ENCODE data around the gene SEPTIN11.
"Not testable (repeated sequence)": the region's sequence is repeated elsewhere in the genome, so short reads cannot be mapped to it uniquely, and the experiment has no call there.

Gene SEPTIN11

DNA sequence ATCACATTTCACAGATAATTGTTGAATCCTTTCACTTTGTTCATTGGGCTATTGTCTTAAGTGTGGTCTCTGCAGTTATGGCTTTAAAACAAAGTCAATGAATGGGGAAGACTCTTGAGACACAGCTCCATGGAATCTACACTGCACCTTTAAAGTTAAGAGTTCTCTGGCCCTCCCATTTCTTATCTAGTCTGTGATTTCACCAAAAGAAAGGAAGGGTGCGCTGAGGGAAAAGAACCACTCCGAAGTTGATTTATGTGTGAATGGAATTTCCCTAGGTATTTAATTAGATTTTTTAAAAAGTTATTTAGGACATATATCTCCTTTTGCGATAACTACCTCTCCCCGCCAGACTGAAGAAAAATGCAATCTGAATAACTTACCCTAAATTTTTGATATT lies 2.5 kb downstream of the SEPTIN11 start:
- DNase-seq (ENCODE audit: low read depth in 2 of 2) = no peak

DNA sequence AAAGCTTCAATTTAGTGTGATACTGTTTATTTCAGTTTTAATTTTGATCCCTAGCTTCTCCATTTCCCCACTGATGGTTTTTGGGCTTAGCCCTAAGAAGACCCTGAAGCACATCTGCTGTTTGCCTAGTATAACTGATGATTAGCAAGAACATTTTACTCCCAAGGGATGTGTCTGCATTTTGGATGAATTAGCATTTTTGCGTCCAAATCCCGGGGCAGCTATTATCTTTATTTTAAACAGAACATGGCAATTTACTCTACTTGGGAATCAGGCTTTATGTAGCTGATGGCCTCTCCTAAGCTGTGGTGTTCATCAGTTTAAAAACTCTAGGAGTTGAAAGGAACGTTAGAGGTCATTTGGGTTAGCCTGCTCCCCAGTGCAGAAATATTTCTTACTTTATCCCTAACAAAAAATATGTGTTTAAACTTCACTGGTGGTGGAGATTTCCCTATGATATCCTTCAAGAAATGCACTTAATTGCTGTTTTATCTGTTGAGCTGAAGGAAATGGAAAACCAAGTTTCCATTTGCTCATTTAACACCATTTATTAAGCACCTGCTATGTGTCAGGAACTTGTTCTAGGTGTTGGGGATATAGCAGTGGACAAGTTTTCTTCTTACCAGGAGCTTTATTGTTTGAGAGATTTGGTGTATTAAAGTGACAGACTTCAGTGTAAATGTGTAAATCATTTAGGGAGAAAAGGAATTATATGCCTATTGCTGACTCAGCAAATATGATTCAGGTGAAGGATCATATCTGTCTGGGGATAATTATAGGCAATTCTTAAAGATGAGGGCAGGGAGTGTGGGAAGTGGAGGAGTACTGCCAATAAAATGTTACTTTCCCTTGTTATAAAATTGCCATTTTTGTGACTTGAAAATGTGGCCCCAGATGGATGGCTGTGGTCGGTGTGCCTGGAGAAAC lies 3.4 kb downstream of the SEPTIN11 start:
- no peak for DNase-seq (ENCODE audit: low read depth in 2 of 2)

DNA sequence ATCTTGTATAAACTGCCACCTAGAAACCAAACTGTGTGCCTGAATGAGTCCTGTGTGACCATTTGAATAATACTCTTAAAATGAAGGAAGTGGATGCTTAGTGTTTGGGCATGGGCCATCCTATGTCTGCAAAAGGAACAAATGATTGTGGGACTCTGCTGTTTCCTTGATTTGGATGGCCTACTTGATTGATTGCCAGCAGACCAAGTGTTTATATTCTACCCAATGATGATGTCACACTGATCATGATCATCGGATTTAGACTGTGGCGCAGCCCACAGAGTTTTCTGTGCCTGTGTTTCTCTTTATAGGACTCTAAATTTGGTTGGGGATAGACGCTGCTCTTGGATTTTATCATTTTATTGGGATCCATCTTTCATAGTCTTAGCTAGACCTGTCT lies 4.4 kb downstream of the SEPTIN11 start:
- no peak for DNase-seq (ENCODE audit: low read depth in 2 of 2)

DNA sequence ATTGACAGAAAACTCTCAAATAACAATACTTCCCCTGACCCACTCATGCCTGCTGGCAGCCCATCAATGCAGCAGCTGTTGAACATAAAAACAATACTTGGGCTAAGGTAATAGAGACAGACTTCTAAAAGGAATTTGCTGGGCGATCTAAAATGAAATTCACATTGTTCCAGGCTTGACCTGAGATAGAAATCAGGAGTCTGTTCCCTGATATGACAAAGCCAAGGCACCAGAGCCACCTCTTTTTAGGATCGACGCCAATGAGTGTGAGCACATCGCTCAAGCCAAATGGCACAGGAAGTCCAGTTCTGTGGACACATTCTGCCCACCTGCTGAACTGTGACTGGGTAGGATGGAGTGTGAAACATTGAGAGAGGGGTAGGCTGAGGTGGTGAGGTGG lies 4.9 kb downstream of the SEPTIN11 start:
- no peak for DNase-seq (ENCODE audit: low read depth in 2 of 2)

DNA sequence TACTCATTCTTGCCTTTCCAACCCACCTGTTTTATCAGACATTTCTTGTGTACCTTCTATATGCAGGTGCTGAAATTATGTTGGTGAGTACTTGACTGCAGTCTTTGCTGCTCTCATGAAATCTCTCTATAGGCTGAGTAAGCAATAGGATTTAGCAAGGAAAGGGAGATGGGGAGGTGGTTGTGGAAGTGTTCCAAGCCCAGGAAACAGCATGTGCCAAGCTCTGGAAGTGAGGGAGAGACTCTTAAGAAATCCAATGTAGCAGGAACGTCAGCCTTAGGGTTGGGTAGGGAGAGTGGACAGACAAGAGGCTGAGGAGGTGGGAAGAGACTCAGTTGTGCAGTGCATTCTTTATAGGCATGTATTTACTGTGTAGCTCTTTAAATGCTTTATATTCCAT lies 5.6 kb downstream of the SEPTIN11 start:
- no peak for DNase-seq (ENCODE audit: low read depth in 2 of 2)

DNA sequence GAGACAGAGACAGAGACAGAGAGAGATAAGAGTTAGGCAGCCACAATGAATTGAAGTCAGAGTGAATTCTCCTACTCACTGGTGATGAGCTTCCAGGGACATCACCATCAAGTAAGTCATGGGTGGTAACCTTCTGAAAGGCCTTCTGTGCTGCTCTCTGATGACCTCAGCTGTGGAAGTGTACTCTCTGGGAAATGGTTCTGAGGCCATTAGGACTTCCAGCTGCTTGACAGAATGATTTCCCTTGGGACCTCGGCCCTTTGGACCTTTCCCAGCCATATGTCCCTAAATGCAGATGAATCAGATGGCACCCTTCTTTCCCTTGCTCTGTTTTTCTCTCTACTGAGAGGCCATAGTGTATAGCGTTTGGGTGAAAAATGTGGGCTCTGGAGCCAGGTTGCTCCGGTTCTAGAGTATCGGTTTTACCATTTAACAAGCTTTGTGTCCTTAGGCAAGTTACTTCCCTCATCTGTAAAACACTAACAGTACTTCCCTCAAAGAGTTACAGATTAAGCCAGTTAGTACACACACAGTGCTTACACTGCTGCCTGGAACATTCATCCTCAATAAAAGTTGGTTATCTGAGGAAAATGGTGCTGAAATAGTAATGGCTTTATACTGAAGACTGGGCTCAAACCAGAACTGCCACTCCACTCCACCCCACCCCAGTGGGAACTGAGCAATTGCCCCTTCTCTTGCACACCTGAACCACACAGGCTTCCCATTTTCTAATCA lies 7.6 kb downstream of the SEPTIN11 start:
- no peak for DNase-seq (ENCODE audit: low read depth in 2 of 2)

DNA sequence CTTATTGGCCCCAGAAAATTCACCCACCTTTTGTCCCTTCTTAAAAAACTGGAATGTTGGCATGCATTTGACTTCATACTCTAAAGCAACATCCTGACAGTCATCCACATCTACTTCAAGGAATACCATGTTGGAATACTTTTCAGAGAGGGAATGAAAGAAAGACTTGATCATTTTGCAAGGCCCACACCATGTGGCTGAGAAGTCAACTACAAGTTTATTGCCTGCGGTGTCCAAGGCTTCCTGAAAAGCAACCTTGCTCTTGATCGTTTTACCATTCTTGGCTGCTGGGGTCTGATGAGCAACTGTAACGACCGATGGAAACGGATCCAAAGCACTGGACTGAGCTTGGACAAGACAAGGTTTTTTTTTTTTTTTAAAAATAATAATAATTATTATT lies 9.3 kb downstream of the SEPTIN11 start:
- no peak for DNase-seq (ENCODE audit: low read depth in 2 of 2)

DNA sequence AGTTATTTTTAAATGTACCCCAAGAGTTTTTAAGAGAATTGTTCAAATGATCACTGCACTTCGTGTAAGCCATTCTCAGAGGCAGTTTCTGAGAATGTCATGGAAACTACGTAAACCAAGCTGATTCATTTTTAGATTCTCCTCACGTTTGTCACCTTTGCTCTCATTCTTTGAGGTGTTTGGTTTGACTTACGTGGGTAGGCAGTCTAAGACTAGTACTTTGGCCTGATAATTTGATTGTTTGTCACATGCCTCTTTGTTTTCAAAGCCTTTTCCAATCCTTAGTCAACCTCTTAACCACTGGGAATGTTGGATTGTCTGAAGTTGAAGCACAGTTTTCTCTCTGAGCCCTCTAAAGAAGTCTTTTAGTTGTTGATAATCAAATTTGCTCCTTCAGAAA lies 10.5 kb downstream of the SEPTIN11 start:
- DNase-seq (ENCODE audit: low read depth in 2 of 2) = no peak

DNA sequence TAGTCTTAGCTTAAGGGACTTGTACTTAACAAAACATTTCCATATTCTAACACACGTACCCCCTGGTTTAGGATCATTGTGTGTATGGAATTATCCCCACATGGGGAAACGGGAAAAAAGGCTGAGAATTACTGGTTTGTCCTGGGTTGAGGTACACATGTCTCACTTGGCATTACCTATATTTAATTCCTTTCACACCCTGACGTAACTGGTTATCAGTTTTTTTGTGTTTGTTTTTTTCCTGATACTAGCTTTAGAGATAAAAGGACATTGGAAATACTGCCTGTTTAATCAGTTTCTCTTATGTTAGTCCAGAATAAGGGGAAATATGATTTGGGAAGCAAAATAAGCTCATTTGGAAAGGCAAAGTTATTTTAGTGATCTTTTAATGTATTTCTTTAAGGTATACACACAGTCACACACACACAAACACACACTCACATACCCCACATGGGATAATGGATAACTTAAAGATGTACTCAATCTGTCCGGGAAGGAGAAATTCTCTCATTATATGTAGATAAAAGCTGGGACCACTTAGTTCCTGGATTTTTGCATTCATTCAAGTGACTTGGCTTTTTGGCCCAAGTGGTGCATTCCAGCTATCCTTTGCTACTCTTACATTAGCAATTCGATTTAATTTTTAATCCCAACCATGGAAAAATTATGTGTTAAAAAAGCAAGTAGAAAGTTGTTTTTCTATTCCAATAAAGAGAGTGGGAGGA lies 13.0 kb downstream of the SEPTIN11 start:
- no peak for DNase-seq (ENCODE audit: low read depth in 2 of 2)

DNA sequence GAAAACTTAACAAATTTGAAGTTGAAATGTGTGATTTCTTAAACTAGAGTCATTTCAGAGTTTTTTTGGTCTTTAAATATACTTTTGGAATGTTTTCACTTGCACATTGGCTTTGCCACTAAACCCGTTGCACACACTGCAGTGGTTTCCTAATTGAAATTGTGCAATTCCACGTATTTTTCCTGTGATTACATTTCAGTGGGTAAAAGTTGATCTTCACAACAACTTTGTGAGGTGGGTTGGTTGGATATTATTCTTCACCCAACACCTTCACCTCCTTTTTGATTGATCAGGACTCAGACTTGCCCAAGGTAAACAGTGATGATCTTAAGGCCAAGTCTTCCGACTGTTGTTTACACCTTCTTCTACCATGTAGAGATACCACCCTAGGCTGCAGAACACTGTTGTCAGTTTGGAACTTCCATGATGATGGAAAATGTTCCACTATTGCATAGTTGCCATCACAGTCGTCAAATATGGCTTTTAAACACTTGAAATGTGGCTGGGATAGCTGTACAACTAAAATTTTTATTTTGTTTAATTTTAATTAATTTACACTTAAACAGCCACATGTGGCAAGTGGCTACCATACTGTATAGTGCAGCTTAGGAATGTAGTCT lies 13.7 kb downstream of the SEPTIN11 start:
- no peak for DNase-seq (ENCODE audit: low read depth in 2 of 2)

DNA sequence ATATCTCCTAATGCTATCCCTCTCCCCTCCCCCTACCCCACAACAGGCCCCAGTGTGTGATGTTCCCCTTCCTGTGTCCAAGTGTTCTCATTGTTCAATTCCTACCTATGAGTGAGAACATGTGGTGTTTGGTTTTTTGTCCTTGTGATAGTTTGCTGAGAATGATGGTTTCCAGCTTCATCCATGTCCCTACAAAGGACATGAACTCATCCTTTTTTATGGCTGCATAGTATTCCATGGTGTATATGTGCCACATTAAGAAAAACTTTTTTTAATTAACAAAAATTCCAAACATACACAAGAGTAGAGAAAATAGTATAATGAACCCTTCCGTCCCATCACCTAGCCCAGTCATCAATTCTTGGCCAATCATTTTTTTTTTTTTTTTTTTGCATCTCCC lies 14.4 kb downstream of the SEPTIN11 start:
- not testable (repeated sequence) for DNase-seq (ENCODE audit: low read depth in 2 of 2)

DNA sequence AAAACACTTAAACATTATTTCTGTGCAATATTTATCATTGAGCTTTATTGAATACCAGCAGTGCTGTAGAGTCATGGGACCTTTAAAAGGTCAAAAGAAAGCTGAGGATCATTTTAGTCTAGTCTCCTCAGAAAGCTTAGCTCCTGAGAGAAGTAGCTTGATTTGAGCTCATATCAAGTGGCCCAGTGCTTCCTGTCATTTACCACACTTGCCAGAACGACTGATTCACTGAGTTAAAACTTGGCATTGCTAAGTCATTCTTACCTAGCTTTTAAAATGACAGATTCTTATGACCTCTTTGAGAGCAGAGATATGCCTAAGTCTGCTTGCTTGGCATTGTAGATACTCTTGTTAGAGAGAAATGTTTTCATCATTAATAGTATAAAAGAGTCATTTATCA lies 15.2 kb downstream of the SEPTIN11 start:
- no peak for DNase-seq (ENCODE audit: low read depth in 2 of 2)

DNA sequence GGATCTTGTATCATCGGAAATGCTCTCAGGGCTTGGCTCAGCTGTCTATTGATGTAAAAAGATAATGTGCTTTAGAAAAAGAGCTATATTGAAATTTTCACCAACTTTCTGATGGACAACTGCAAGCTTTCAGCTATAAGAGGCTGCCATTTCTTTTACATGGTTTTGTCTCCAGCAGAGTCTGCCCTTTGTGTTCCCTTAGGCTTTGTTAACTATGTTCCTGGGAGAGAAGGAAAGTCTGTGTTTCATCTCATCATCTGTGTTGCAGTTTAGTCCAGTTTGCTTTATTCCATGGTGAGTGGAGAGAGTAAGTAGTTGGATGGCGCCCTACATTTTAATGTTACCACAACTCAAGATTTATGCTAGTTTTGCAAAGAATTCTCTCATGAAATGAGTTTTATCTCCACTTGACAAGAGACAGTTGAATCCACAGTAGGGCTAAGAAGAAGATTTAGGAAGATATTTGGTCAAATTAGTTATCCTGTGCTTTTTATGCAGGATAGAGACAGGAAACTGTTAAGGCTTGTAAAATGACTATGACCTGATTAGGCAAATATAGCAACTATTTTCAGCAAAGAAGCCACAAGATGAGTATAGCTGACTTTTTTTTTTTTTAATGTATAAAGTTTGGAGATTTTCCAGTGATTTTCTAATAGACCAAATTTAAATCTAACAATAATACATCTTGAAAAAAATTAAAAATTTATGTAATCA lies 16.5 kb downstream of the SEPTIN11 start:
- DNase-seq (ENCODE audit: low read depth in 2 of 2) = no peak

DNA sequence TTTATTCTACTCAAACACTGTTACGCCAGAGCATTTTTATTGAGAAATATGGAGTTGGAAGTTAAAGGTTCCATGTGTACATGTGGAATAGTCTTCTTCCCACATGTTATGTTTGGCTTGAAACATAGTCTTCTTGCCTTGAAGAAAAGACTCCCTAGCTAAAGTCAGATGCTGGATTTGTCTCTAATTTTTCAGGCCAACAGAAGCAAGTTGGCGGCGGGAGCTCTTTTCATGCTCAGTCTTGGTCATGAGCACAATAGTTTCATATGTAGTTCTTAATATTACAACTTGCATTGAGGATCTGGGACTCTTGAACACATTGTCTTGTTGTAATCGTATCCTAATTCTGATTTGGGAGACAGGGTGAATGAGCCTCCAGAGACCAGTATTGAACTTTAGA lies 19.4 kb downstream of the SEPTIN11 start:
- no peak for DNase-seq (ENCODE audit: low read depth in 2 of 2)

DNA sequence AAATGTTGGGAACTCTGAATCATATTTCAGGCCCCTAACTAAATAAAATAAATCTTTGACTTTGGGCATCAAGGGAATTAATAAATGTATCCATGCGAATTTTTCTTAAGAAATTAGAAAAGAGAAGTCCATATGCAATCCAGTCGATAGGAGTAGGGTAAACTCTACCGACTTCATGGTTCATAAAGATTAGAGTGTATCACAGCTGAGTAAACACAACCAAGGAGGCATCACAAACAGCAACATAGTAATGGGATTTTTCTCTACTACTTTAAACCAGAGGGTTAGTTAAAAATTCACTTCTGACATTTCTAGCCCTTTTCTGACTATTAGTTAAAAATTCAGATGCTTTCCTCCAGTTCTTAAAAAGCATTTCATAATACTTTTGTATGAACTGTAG lies 19.9 kb downstream of the SEPTIN11 start:
- no peak for DNase-seq (ENCODE audit: low read depth in 2 of 2)

DNA sequence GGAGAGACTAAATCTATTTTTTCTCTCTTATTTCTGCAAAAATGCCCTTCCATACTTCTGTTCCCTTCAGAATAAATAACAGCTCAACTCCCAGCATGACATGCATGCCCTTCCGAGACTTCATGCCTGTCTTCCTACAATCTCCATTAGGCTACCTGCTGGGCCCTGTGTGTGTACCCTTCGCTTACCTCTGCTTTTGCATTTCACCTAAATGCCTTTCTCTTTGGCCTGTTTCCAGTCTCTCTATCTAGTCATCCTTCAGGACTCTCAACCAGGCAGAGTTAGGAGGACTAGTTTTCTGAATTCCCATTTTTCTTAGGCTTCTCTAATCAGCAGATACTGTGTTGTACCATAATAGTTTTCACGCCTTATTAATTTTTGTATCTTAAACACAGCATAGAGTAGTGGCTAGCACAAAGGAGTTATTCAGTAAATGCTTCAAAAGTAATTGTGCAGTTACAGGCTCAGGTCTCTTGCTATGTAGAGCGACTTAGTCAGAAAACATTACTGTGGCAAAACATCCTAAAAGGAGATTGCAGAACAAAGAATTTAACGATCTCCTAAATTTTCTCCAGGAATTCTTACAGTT lies 20.5 kb downstream of the SEPTIN11 start:
- no peak for DNase-seq (ENCODE audit: low read depth in 2 of 2)

DNA sequence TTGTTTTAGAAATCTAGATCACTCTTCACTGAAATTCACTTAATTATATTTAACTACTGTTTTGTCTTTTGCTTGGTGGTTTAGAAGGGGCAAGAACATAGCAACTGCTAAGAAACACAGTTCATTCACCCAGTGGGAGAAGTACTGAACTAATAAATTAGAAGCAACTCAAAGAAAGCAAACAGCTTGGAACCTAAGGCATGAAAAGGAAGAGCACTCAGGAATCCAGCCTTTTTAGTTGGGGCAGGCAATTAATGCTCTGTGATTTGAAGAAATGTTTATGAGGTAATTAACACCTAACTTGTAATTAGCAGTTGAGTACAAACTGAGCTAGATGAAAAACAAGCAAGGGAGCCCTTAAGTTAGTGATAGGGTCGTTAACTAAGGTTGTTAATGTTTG lies 22.8 kb downstream of the SEPTIN11 start:
- DNase-seq (ENCODE audit: low read depth in 2 of 2) = no peak

DNA sequence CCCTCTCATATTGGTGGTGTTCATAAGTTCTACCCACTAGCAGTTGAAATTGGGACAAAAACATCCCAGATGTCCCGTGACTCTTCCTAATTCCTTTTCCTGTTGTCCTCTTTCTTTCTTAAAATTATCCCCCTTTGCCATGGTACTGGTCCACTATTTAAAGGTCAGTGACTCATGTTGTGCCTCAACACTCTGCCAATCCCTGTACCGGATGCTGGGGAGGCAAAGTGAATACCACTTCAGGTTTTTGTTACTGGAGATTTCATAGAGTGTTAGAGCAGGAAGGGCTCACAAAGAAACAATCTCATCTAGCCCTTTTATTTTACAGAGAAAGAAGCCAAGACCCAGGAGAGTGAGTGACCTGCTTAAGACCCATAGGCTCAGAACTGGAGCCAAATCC lies 24.6 kb downstream of the SEPTIN11 start:
- no peak for DNase-seq (ENCODE audit: low read depth in 2 of 2)

DNA sequence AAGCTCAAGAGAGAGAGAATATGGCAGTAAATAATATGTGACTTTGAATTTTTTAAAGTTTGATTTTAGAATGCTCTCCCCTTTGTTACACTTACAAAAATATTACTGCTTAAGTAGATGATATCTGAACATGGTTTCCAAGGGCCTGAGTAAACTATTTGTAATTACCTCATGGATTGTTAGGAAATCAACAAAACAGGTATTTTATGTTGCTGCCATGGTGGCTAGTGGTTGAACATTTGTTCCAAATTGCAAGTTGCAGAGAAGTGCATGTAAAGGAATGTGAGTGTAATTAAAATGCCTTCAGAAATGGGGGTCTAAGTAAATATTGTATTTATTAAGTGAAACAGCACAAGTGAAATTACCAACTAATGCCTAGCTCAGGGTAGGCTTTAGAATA lies 27.6 kb downstream of the SEPTIN11 start:
- DNase-seq (ENCODE audit: low read depth in 2 of 2) = no peak

DNA sequence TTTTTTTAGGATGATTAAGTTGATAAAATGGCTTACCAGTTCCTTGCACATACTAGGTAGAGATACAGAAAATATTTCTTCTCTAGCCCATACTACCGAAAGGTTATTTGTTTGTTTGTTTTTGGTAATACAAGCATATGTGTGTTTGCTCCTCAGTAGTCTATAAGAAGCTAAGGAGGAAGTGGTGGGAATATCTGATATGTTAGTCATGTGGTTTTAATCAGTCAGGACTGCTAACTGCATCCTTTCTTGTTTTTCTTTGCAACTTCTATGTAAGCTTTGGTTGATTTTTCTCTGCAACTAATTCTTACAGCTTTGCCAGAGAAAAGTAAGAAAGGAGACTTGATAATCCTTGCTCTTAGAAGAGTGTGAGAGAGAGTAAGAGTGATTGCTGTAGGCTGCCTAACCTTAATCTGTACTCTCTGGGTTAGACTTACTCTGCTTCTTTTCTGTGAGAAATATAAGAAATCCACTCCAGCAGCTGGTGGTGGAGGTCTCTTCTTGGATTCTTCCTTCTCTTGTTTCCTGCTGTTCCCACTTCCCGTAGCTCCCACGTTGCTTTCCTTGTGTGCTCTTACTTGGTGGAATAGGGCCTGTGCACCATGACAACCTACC lies 28.3 kb downstream of the SEPTIN11 start:
- DNase-seq (ENCODE audit: low read depth in 2 of 2) = no peak

DNA sequence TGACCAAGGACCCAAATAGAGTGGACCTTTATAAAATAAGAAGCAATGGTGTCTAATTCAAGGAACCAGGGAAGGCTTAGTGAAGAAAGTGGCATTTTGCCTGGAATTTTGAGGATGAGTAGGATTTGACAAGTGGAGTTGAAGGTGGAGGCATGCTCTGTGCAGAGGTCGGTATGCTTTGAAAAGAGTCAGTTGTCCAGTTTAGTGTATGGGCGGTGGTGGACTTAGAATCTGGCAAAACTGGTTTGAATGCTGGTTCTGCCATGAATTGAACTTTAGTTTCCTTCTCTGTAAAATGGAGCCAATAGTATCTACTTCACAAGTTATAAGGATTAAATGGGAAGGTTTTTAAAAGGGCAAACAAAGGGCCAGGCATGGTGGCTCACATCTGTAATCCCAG lies 29.7 kb downstream of the SEPTIN11 start:
- no peak for DNase-seq (ENCODE audit: low read depth in 2 of 2)

Measured in stimulated activated CD4-positive, alpha-beta T cell treated with anti-CD3 and anti-CD28 coated beads, Interleukin-4, amount 100 ng/mL, for 48 hours (primary cell).